Activated CD8-positive, alpha-beta memory T cell treated with anti-CD3 and anti-CD28 coated beads for 48 hours (primary cell): ENCODE results near the gene PARP9.
A peak's percentile ranks its signal among the peaks of the same experiment; 100 is the strongest.
"Not testable (repeated sequence)": the region's sequence is repeated elsewhere in the genome, so short reads cannot be mapped to it uniquely, and the experiment has no call there.

ENCODE experiments used
- DNase-seq, 3 experiments: peaks; one replicate each; pipeline ENCODE4 v3.0.0-alpha.2; 2020; ENCODE audit warnings: low read depth in 2 of 3, low spot score in 2 of 3

Gene PARP9

DNA sequence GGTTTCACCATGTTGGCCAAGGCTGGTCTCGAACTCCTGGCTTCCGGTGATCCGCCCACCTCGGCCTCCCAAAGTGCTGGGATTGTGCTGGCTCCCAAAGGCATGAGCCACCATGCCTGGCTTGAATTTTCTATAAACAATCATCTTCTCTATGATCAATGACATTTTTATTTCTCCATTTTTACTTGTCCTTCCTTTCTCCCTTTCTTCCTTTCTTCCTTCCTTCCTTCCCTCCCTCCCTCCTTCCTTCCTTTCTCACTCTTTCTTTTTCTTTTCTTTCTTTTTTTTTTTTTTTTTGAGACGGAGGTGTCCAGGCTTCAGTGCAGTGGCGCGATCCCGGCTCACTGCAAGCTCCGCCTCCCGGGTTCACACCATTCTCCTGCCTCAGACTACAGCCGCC is 40.8 kb downstream of the PARP9 start:
- no peak for DNase-seq

GRCh38 chr3:122520861-122521260 is 43.2 kb downstream of the PARP9 start:
- DNase-seq, result no peak

- no peak for DNase-seq
Measured at GRCh38 chr3:122519693-122520092, 44.4 kb downstream of the PARP9 start.

- no peak for DNase-seq
Measured at GRCh38 chr3:122516846-122517360, 47.2 kb downstream of the PARP9 start.

- DNase-seq, result no peak
Measured at GRCh38 chr3:122515870-122516269, 48.2 kb downstream of the PARP9 start.

DNA sequence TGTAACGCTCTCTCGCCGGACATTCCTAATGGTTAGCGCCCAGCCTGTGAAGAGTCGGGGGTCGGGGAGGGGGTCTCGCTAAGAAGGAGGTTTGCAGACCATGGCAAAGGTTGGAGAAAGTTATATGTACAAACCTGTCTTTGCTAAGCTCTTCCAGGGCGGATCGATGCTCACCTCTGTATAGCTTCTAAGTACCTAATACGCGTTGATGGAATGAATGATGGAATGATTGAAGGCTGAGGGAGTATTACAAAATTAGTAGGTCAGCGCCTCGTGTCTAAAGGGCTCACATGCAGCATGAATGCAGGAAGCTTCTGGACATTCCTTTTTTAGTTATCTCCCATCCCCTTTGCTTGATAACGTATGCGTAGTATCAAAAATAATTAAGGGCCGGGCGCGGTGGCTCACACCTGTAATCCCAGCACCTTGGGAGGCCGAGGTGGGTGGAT is 49.1 kb downstream of the PARP9 start:
- DNase-seq, result no peak

DNA sequence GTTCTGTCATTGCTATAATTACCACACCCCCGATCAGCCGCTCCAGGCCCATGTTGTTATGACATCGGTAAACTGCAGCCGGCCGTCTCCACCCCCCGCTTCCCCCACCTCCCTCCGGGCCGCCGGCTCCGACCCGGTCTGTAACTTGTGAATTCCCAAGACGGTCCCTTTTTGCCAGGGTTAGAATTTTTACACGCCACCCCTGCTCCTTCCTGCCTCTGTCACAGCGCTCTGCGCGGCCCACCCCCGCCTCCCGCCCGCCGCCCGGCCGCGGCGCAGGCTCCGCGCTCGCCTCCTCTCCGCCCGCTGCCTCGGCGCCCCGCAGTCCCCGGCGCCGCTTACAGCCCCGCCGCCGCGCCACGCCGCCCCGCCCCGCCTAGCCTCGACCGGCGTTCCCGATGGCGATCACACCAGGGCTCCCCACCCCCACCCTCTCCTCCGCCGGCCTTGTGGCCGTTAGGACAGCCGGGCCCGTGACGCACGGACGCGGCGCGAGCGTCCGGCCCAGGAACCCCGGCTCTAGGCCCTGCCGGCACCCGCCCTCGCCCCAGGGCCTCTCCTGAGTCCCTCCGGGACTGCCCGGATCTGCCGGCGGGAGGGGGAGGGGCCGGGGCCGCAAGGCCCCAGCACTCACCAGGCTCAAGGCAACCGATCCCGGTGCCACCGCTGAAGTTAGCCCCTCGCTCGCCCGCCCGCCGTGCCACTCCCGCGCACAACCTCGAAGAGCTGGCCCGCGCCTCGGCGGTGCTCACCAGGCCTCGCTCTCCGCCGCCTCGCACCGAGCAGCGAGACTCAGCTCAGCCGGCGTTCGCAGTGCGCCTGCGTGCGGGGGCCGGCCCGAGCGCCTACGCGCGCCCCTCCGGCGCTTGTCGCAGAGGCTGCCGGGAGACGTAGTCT is 49.7 kb downstream of the PARP9 start, which contains the start of gene KPNA1:
Gene KPNA1 (minus strand): TSS at position 817 of the 897 bp plus-strand sequence. CDS start 18,374 bp downstream, outside the sequence.
- peak; percentile 51 to 84 (median 73) for DNase-seq

DNA sequence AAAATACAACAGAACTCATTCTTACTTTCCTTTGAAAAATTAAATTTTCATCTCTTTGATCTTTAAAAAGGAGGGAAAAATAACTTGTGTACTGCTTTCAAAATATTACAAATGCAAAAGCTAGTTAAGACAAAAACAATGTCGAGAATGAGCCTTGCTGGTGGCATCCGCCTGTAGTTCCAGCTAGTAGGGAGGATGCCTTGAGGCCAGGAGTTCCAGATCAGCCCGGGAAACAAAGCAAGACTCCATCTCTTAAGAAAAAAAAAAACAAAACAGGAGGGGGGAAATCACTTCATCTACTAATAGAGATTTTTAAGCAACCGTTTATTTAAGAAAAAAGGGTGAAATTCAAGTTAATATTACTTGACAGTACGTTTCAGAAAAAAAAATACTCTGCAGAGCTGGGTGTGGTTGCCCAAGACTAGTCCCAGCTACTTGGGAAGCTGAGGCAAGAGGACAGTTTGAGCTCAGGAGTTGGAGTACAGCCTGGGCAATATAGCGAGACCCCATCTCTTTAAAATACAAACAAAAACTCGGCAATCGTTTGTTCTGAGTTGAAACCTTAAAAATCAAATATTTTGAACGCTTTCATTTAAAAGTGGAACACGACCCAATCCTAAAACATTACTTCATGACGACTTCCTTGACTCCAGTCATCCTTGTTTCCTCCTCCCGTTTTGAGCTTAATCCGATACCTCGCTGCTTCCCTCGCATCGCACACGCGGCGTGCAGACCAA is 50.5 kb downstream of the PARP9 start:
- DNase-seq, result no peak

- DNase-seq, result no peak
Measured at GRCh38 chr3:122512284-122512683, 51.8 kb downstream of the PARP9 start.

DNA sequence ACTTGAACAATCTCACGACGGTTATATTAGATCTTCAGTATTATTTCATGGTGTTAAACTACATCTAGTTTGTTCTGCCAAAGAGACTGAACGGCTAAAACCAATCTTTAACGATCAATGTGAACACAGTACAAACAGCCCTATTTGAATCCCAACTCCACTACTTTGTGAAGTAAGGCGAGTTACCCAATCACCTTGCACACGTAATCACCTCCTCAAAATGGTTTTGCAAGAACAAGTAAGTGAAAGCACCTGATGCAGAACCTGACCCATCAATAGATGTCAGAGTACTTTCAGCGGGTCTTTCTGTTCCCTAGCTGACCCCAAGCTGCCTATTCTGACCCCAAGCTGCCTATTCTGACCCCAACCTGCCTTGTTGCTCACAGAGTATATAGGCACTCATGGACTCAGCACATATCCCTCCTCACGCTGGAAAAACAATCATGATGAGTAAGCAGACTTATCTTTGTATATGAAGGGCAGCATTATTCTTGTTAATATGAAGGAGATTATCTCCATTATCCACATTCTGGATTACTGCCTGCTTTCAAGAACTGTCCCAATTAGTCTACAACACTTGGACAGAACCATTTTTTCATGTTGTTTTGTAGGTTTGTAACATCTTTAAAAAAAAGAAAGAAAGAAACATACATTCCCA is 53.1 kb downstream of the PARP9 start:
- no peak for DNase-seq

- DNase-seq, result not testable (repeated sequence)
Measured at GRCh38 chr3:122508944-122509343, 55.2 kb downstream of the PARP9 start.

DNA sequence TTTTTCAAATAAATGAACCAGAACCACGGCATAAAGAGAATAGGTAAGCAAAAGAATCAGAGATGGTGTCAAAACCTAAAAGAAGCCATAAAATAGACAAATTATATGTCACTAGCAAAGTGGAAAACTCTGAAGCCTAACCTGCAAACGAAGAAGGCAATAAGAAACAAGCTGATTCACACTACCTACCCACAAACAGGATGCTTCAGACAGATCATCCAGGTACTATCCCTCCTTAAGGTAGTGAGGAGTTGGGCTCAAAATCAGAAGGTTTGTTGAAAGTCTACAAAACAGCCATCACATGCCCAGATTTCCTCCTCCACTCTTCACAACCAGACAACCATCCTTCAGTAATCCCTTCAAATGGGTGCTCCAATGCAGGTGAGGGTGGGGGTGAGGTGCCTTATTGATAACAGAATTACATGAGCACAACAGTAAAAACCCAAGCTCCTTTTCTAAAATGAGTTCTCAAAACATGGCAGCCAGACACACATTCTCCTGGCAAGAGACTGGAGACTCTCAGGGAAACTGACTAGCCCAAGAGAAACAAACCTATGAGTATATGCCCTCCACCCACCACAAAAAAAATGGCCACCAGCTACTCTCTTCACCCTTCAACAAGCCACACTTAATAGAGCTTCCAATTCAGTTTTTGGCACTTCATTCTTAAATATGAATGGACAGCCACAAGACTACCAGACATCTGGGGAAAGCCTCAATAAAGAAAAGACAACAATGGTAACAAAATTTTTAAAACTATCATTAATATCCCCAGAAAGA is 55.8 kb downstream of the PARP9 start:
- no peak for DNase-seq

DNA sequence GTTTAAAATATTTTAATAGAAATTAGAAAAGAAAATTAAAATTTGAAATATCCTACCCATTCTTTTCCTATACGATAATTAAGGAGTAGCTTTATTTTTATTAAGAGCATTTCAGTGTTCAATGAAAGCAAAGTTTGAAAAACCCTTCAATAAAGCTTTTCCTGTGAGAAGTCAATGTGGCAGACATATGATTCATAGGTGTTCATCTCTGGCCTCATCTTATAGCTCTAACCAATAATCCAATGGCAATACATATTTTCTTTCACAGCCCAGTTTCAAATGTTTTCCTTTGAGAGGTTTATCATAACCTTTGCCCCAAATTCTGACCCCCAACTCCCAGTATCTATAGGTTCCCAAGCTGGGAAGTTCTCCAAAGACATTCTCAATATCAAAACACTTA is 57.6 kb downstream of the PARP9 start:
- DNase-seq, result no peak

GRCh38 chr3:122505676-122506075 is 58.4 kb downstream of the PARP9 start:
- no peak for DNase-seq

- DNase-seq, result no peak
Measured at GRCh38 chr3:122502941-122503340, 61.2 kb downstream of the PARP9 start.

- DNase-seq, result no peak
Measured at GRCh38 chr3:122502139-122502538, 62.0 kb downstream of the PARP9 start.

DNA sequence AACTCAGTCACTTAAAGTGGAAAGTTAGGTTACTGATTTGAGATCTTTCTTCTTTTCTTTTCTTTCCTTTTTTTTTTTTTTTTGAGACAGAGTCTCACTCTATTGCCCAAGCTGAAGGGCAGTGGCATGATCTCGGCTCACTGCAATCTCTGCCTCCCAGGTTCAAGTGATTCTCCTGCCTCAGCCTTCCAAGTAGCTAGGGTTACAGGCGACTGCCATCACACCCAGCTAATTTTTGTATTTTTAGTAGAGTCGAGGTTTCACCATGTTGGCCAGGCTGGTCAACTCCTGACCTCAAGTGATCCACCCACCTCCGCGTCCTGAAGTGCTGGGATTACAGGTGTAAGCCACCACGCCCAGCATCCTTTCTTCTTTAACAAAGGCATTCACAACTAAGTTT is 63.1 kb downstream of the PARP9 start:
- not testable (repeated sequence) for DNase-seq

- DNase-seq, result no peak
Measured at GRCh38 chr3:122498152-122498551, 65.9 kb downstream of the PARP9 start.

GRCh38 chr3:122497425-122497824 is 66.7 kb downstream of the PARP9 start:
- DNase-seq, result no peak

- DNase-seq, result no peak
Measured at GRCh38 chr3:122496508-122496907, 67.6 kb downstream of the PARP9 start.

DNA sequence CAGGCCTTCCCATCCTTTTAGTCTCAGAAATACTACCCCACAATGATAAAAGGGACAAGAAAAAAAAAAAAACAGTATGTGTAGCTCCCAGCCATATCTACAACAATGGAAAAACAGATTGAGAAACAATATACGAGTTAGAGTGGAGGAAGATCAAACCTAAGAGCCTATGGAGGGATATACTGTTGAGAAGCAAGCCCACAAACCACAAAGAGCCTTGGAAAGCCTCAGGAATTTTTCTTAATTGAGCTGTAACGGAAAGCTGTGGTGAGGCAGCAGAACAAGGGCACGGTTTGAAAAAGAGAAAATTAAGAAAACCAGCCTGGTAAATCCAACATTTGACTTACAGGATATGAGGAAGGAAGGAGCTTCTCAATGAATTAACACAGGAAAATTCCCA is 70.8 kb downstream of the PARP9 start:
- DNase-seq, result no peak
